H1 (cell line): ENCODE results near the gene IGSF9B. TPM values are rescaled to one million over a fixed set of nuclear protein-coding genes. Genes with fewer than 3 reads are reported as not detected.

Source experiments
- CTCF ChIA-PET: fragments of 300-600 bp; sonication (Branson Sonifier 250); formaldehyde crosslinking; loops from one replicate; lab custom pipeline; 2021; ENCODE audit not compliant: partially characterized antibody; lab: Charles Lee
- POLR2A ChIA-PET: fragments of 300-600 bp; sonication (Branson Sonifier 250); formaldehyde crosslinking; loops from one replicate; lab custom pipeline; 2021; ENCODE audit warnings: inconsistent platforms; ENCODE audit not compliant: partially characterized antibody; lab: Charles Lee
- DNase-seq, 2 experiments: peaks; one replicate each; pipeline versions ENCODE4 v3.0.0 to v3.0.0-alpha.2; 2010 to 2022; ENCODE audit warnings: low spot score in 2 of 2, low read depth in 1 of 2, mixed read lengths in 1 of 2
- FAIRE-seq: peaks from 2 replicates; lab custom pipeline; 2011; peaks lifted over from hg19 to GRCh38; lab: Jason Lieb, UNC
- H2AFZ ChIP-seq: 2 replicates; pipeline ENCODE4 v1.8.1; 2012; ENCODE audit warnings: low read length, inconsistent platforms
- H2AK5ac ChIP-seq: 2 replicates; pipeline ENCODE4 v1.6.1; 2013; ENCODE audit warnings: low read depth, low read length
- H2BK120ac ChIP-seq: replicated peaks from 2 replicates; pipeline ENCODE3; 2013; ENCODE audit warnings: low read depth, low read length, inconsistent platforms
- H2BK12ac ChIP-seq: 2 replicates; pipeline ENCODE4 v1.6.1; 2013; ENCODE audit warnings: low read depth, low read length
- H2BK15ac ChIP-seq: 2 replicates; pipeline ENCODE4 v1.6.1; 2013; ENCODE audit warnings: low read length
- H2BK20ac ChIP-seq: 2 replicates; pipeline ENCODE4 v1.6.1; 2013; ENCODE audit warnings: low read length
- H2BK5ac ChIP-seq: 2 replicates; pipeline ENCODE4 v1.6.1; 2013; ENCODE audit warnings: low read depth, low read length
- H3K14ac ChIP-seq: 2 replicates; pipeline ENCODE4 v1.6.1; 2013; ENCODE audit warnings: inconsistent platforms; ENCODE audit not compliant: insufficient read length
- H3K18ac ChIP-seq: 2 replicates; pipeline ENCODE4 v1.6.1; 2013; ENCODE audit warnings: low read length; ENCODE audit errors: extremely low read depth
- H3K23ac ChIP-seq: 2 replicates; pipeline ENCODE4 v1.6.1; 2013; ENCODE audit warnings: inconsistent platforms; ENCODE audit not compliant: insufficient read length
- H3K23me2 ChIP-seq: 2 replicates; pipeline ENCODE4 v1.6.1; 2013; ENCODE audit warnings: low read depth, low read length
- H3K27ac ChIP-seq: 2 replicates; pipeline ENCODE4 v1.6.1; 2011; ENCODE audit warnings: low read depth, low read length, inconsistent platforms
- H3K27me3 ChIP-seq, 4 experiments: replicated peaks in 1 of 4; 1 replicate in 1 of 4; 2 replicates in 3 of 4; pipeline versions ENCODE4 v1.6.1 to v1.8.1; 2011 to 2013; ENCODE audit warnings: low read length in 3 of 4, mild to moderate bottlenecking in 3 of 4, inconsistent platforms in 2 of 4, mixed read lengths in 2 of 4, moderate library complexity in 1 of 4; ENCODE audit not compliant: control insufficient read depth in 3 of 4, insufficient read depth in 3 of 4; ENCODE audit errors: extremely low read depth in 1 of 4
- H3K36me3 ChIP-seq, 4 experiments: 2 replicates each; pipeline versions ENCODE4 v1.6.1 to v1.8.1; 2011 to 2013; ENCODE audit warnings: mild to moderate bottlenecking in 4 of 4, low read length in 3 of 4, moderate library complexity in 2 of 4, control low read depth in 1 of 4, inconsistent platforms in 1 of 4; ENCODE audit not compliant: insufficient read depth in 4 of 4, control insufficient read depth in 2 of 4
- H3K4ac ChIP-seq: replicated peaks from 2 replicates; pipeline ENCODE3; 2013; ENCODE audit warnings: low read length, low read depth, mixed read lengths, inconsistent platforms; ENCODE audit not compliant: insufficient read length
- H3K4me1 ChIP-seq, 4 experiments: replicated peaks in 1 of 4; 1 replicate in 1 of 4; 2 replicates in 3 of 4; pipeline versions ENCODE4 v1.6.1 to v1.8.1; 2011 to 2013; ENCODE audit warnings: low read length in 3 of 4, inconsistent platforms in 2 of 4, mixed read lengths in 1 of 4; ENCODE audit not compliant: insufficient read depth in 4 of 4, control insufficient read depth in 3 of 4
- H3K4me2 ChIP-seq, 2 experiments: 2 replicates each; pipeline versions ENCODE4 v1.6.1 to v1.8.1; 2011 to 2013; ENCODE audit warnings: low read depth in 2 of 2, low read length in 2 of 2, control low read depth in 1 of 2, inconsistent platforms in 1 of 2, mild to moderate bottlenecking in 1 of 2; ENCODE audit not compliant: insufficient read depth in 1 of 2
- H3K4me3 ChIP-seq, 4 experiments: fragments of 200-600, 300-600 bp in 1 of 4; sonication (generic), shearing (Covaris generic), sonication (Bioruptor Twin) in 1 of 4; 2 replicates each; pipeline versions ENCODE4 v1.5.1 to v1.8.1; 2011 to 2016; ENCODE audit warnings: low read length in 4 of 4, low read depth in 3 of 4, control low read depth in 2 of 4, inconsistent platforms in 2 of 4, mild to moderate bottlenecking in 2 of 4, mixed read lengths in 1 of 4, moderate library complexity in 1 of 4; ENCODE audit not compliant: insufficient read depth in 2 of 4; ENCODE audit errors: extremely low read depth in 1 of 4
- H3K56ac ChIP-seq: replicated peaks from 2 replicates; pipeline ENCODE3; 2013; ENCODE audit warnings: low read depth, mild to moderate bottlenecking, mixed read lengths, low read length, inconsistent platforms; ENCODE audit not compliant: insufficient read length
- H3K79me1 ChIP-seq: 2 replicates; pipeline ENCODE4 v1.6.1; 2013; ENCODE audit warnings: low read depth, low read length, control low read depth
- H3K79me2 ChIP-seq, 2 experiments: 2 replicates each; pipeline versions ENCODE4 v1.6.1 to v1.8.1; 2012 to 2013; ENCODE audit warnings: low read length in 2 of 2, mild to moderate bottlenecking in 2 of 2, inconsistent platforms in 1 of 2; ENCODE audit not compliant: insufficient read depth in 2 of 2, control insufficient read depth in 1 of 2
- H3K9ac ChIP-seq, 4 experiments: replicated peaks in 1 of 4; 1 replicate in 1 of 4; 2 replicates in 3 of 4; pipeline versions ENCODE4 v1.6.1 to v1.8.1; 2011 to 2013; ENCODE audit warnings: low read depth in 3 of 4, low read length in 3 of 4, control low read depth in 2 of 4, mild to moderate bottlenecking in 2 of 4, moderate library complexity in 2 of 4, inconsistent platforms in 1 of 4; ENCODE audit errors: extremely low read depth in 1 of 4
- H3K9me3 ChIP-seq, 2 experiments: 2 replicates each; pipeline versions ENCODE4 v1.6.1 to v1.8.1; 2012 to 2013; ENCODE audit warnings: mild to moderate bottlenecking in 2 of 2, moderate library complexity in 2 of 2, control low read depth in 1 of 2, inconsistent platforms in 1 of 2, low read depth in 1 of 2, low read length in 1 of 2, mixed read lengths in 1 of 2; ENCODE audit not compliant: insufficient read depth in 2 of 2
- H4K20me1 ChIP-seq, 2 experiments: replicated peaks in 1 of 2; 2 replicates each; pipeline versions ENCODE3 to v1.8.1; 2011 to 2013; ENCODE audit warnings: inconsistent platforms in 2 of 2, low read length in 2 of 2, mild to moderate bottlenecking in 1 of 2; ENCODE audit not compliant: insufficient read depth in 2 of 2, control insufficient read depth in 1 of 2
- H4K5ac ChIP-seq: 2 replicates; pipeline ENCODE4 v1.6.1; 2013; ENCODE audit warnings: low read length, low read depth, mixed read lengths, inconsistent platforms; ENCODE audit not compliant: insufficient read length
- H4K8ac ChIP-seq: 2 replicates; pipeline ENCODE4 v1.8.0; 2013; ENCODE audit warnings: mild to moderate bottlenecking, moderate library complexity, low read length, inconsistent platforms; ENCODE audit not compliant: insufficient read depth; ENCODE audit errors: extremely low read depth
- H4K91ac ChIP-seq: replicated peaks from 2 replicates; pipeline ENCODE3; 2013; ENCODE audit warnings: low read length, mixed read lengths, inconsistent platforms; ENCODE audit not compliant: insufficient read length
- ASH2L ChIP-seq: fragments of 200-600, 300-600 bp; sonication (generic); IDR thresholded peaks from one replicate; pipeline ENCODE4 v1.7.1; 2017; ENCODE audit warnings: low read length
- GABPA ChIP-seq: IDR thresholded peaks from 2 replicates; pipeline ENCODE4 v1.6.1; 2011; ENCODE audit warnings: mild to moderate bottlenecking, low read length, moderate library complexity, borderline replicate concordance; ENCODE audit not compliant: insufficient read depth
- RAD21 ChIP-seq, 2 experiments: IDR thresholded peaks in 1 of 2; conservative IDR thresholded peaks in 1 of 2; 2 replicates each; pipeline ENCODE4 v1.6.1; 2011; ENCODE audit warnings: low read depth in 2 of 2, low read length in 2 of 2, improper control_type of control experiment in 1 of 2, inconsistent platforms in 1 of 2, mild to moderate bottlenecking in 1 of 2, moderate library complexity in 1 of 2
- WGBS, 2 experiments: shearing (Covaris generic) in 1 of 2; methylation state at CpG; one replicate each; pipeline versions ENCODE4 v1.1.6 to v1.1.7; 2013 to 2015; ENCODE audit warnings: low lambda C conversion rate in 2 of 2, mixed read lengths in 2 of 2, inconsistent platforms in 1 of 2, low coverage in 1 of 2, missing lambda C conversion rate in 1 of 2; ENCODE audit not compliant: insufficient replicate concordance in 2 of 2, insufficient coverage in 1 of 2, insufficient read length in 1 of 2; ENCODE audit errors: extremely low coverage in 1 of 2, missing lambda C conversion rate in 1 of 2; 5-methylcytosine and 5-hydroxymethylcytosine counted together
- polyA plus RNA-seq, 7 experiments: library from polyadenylated mRNA; depleted of rRNA in 3 of 7; stranded (reverse) in 5 of 7; unstranded in 2 of 7; fragments of >200 nt in 5 of 7; fragments of 200-250 nt in 2 of 7; gene quantifications; 1 replicate in 5 of 7; 2 replicates in 1 of 7; 4 replicates in 1 of 7; pipeline versions ENCODE4 v1.2.1 to v1.2.3, GENCODE V29; 2011 to 2013; ENCODE audit warnings: missing spikeins in 2 of 7, mixed read lengths in 2 of 7
- total RNA-seq: library from RNA; stranded (reverse); fragmentation: NEBNext Ultra II Directional; extraction: Animal tissue kit (Norgen Biotek cat#: 25700); gene quantifications from 2 replicates; pipeline ENCODE4 v1.2.1, GENCODE V29; 2021

Gene IGSF9B
- total and polyA plus RNA-seq, 2 of the 8 experiments (the other 6 are each of a cell fraction or from before 2014, with no cell fraction given), result 16.5 to 49.2 TPM

GRCh38 chr11:133901999-133902398, 54.8 kb downstream of the IGSF9B start:
- FAIRE-seq, result peak; percentile 7
- H3K4me2 ChIP-seq, result no peak overlapping the region
- POLR2A ChIA-PET, result no interaction called here

More at GRCh38 chr11:133901999-133902398, 54.8 kb downstream of the IGSF9B start:
- peak overlapping the region; percentile 99 for H3K56ac ChIP-seq
- H2BK15ac ChIP-seq, result peak overlapping the region; percentile 32; the same call in 1 of the 2 replicates
- CTCF ChIA-PET, result interaction anchor here (1.8 kb wide), 1 partner anchor 26 kb away, joined by 6 read pairs; no protein-coding TSS in a partner anchor
- H3K4me1 ChIP-seq, result peaks cover 3 to 8% (median 4%) of the 10 kb centered on the region in 4 experiments; a peak in 6 of 7 replicates
- peak overlapping the region; percentile 21 for H2BK5ac ChIP-seq
- TF ChIP-seq GABPA (no peak), ASH2L (no peak), RAD21 (IDR thresholded peaks at IDR 0.05 in 1 of 2, conservative IDR thresholded peaks at IDR 0.05 in 1 of 2; ENCODE audit: low read depth in 2 of 2, low read length in 2 of 2) (no peak)
- 94 to 100% methylated on average over 1 to 3 of the region's 3 CpGs for WGBS, 2 experiments
- H3K14ac ChIP-seq, result no peak overlapping the region
- H3K79me2 ChIP-seq, result no peaks in the 10 kb centered on the region
- peaks cover 0 to 17% (median under 1%) of the 10 kb centered on the region in 4 experiments; a peak in 3 of 8 replicates for H3K36me3 ChIP-seq
- H2BK20ac ChIP-seq, result no peak overlapping the region
- no peak overlapping the region for H4K5ac ChIP-seq
- H2BK120ac ChIP-seq, result no peak overlapping the region
- peaks cover 9% of the 10 kb centered on the region for H3K23me2 ChIP-seq
- peak overlapping the region; percentile 79 for H2AK5ac ChIP-seq
- H3K9me3 ChIP-seq, result no peaks in the 10 kb centered on the region
- no peaks in the 10 kb centered on the region for H3K27me3 ChIP-seq
- no peak overlapping the region for H2AFZ ChIP-seq
- H2BK12ac ChIP-seq, result peak overlapping the region; percentile 27; the same call in 1 of the 2 replicates
- no peak overlapping the region for H3K18ac ChIP-seq
- peak overlapping the region; percentile 23; the same call in 1 of the 2 replicates for H4K8ac ChIP-seq
- H3K79me1 ChIP-seq, result peaks cover 7% of the 10 kb centered on the region; the same call in 1 of the 2 replicates
- no peak overlapping the region for H3K23ac ChIP-seq
- H3K4ac ChIP-seq, result no peak overlapping the region
- H3K4me3 ChIP-seq, result no peak overlapping the region
- no peak overlapping the region for H3K27ac ChIP-seq
- peak overlapping the region; percentile 70 for H4K91ac ChIP-seq
- no peak overlapping the region for H3K9ac ChIP-seq
- peaks cover 0 to 14% of the 10 kb centered on the region in 2 experiments for H4K20me1 ChIP-seq
- peak in 1 of 2 experiments; percentile 28 for DNase-seq
